A673 (cell line): ENCODE measurements around the gene COL19A1.

Source experiments
- CTCF ChIP-seq: fragments of 300-800, 200-600 bp; sonication (generic); conservative IDR thresholded peaks from 2 replicates; pipeline ENCODE4 v1.5.1; 2017; ENCODE audit warnings: low read depth, mild to moderate bottlenecking, antibody characterized with exemption, low read length, moderate library complexity, mixed read lengths
- EZH2 ChIP-seq: fragments of 200-600 bp; sonication (generic); IDR thresholded peaks from 2 replicates; pipeline ENCODE4 v1.6.1; 2017; ENCODE audit warnings: borderline replicate concordance, low read depth, mild to moderate bottlenecking, mixed read lengths, antibody characterized with exemption, low read length; ENCODE audit not compliant: poor library complexity, severe bottlenecking

- TF ChIP-seq CTCF = no peak
- no peak for TF ChIP-seq EZH2
These were observed 270.6 kb downstream of the COL19A1 start for GRCh38 chr6:70136996-70137395.
